ENCODE data around the gene HOXD12.

DNA sequence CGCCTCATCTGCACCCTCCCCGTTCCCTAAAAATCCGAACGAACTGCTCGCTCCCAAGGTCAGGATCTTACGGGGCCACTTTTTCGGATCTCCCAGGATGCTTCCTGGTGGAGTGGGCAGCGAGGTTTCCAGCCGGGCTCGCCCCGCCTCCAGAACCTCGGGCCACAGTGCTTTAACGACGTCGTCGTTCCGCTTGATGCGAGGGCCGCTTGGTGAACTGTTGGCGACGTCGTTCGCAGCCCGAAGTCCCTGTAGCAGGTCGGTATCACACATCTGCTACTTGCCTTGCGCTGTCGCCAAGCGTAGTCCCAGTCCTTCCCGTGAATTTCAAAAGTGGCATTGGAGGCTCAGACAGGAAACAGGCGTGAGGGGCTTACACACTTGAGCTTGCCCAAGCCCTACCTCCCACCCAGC is 31.2 kb upstream of the HOXD12 start:
- TF ChIP-seq, protein P1, sequence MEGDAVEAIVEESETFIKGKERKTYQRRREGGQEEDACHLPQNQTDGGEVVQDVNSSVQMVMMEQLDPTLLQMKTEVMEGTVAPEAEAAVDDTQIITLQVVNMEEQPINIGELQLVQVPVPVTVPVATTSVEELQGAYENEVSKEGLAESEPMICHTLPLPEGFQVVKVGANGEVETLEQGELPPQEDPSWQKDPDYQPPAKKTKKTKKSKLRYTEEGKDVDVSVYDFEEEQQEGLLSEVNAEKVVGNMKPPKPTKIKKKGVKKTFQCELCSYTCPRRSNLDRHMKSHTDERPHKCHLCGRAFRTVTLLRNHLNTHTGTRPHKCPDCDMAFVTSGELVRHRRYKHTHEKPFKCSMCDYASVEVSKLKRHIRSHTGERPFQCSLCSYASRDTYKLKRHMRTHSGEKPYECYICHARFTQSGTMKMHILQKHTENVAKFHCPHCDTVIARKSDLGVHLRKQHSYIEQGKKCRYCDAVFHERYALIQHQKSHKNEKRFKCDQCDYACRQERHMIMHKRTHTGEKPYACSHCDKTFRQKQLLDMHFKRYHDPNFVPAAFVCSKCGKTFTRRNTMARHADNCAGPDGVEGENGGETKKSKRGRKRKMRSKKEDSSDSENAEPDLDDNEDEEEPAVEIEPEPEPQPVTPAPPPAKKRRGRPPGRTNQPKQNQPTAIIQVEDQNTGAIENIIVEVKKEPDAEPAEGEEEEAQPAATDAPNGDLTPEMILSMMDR (conservative IDR thresholded peaks at IDR 0.05 in 1 of 2, IDR thresholded peaks at IDR 0.05 in 1 of 2; ENCODE audit: low read depth in 1 of 2, low read length in 2 of 2): no peak
- TF ChIP-seq EZH2 (IDR thresholded peaks at IDR 0.05; ENCODE audit: low read length, missing control alignments): peak; percentile 68

All from fibroblast of lung (primary cell).